Cardiac muscle cell (in vitro differentiated cells and primary cell): ENCODE measurements around the gene SEC11A. TPM values are rescaled to one million over a fixed set of nuclear protein-coding genes. Genes with fewer than 3 reads are reported as not detected.
A peak's percentile ranks its signal among the peaks of the same experiment; 100 is the strongest.

Experiments used
- DNase-seq, 2 donors: peaks; one replicate each; pipeline versions ENCODE4 v3.0.0 to v3.0.0-alpha.2; 2010 to 2017; ENCODE audit warnings: low read depth in 1 of 2, low spot score in 1 of 2
- H3K27ac ChIP-seq: fragments of 200-600 bp; sonication (generic); 2 replicates; pipeline ENCODE4 v1.5.1; 2016
- H3K27me3 ChIP-seq: fragments of 200-600 bp; sonication (generic); 2 replicates; pipeline ENCODE4 v1.6.0; 2016; ENCODE audit warnings: control low read depth
- H3K36me3 ChIP-seq: fragments of 200-600 bp; sonication (generic); 2 replicates; pipeline ENCODE4 v1.5.1; 2016; ENCODE audit warnings: control low read depth
- H3K4me1 ChIP-seq: fragments of 200-600 bp; sonication (generic); 2 replicates; pipeline ENCODE4 v1.8.1; 2017; ENCODE audit warnings: low read depth, mild to moderate bottlenecking, mixed run types
- H3K4me3 ChIP-seq: fragments of 200-600 bp; sonication (generic); 2 replicates; pipeline ENCODE4 v1.5.1; 2016; ENCODE audit warnings: mild to moderate bottlenecking
- H3K9me3 ChIP-seq: fragments of 200-600 bp; sonication (generic); 2 replicates; pipeline ENCODE4 v1.5.1; 2017; ENCODE audit warnings: low read depth, mild to moderate bottlenecking, control low read depth
- polyA plus RNA-seq: library from polyadenylated mRNA; unstranded; fragments of >200 nt; fragmentation: Nextera tagmentation; extraction: Ambion mirVana; gene quantifications from 2 replicates; pipeline ENCODE4 v1.2.1, GENCODE V29; 2016
- total RNA-seq: library from RNA; depleted of rRNA; stranded (reverse); fragments of >200 nt; gene quantifications from 2 replicates; pipeline ENCODE4 v1.2.3, GENCODE V29; 2016
- TF ChIP-seq, protein P1 (sequence below): IDR thresholded peaks from 2 replicates; pipeline ENCODE4 v1.5.1; 2012; ENCODE audit warnings: low read depth, mild to moderate bottlenecking, low read length

SEC11A gene
- total and polyA plus RNA-seq, 2 experiments from 2014 or later: 117 to 137 TPM

DNA sequence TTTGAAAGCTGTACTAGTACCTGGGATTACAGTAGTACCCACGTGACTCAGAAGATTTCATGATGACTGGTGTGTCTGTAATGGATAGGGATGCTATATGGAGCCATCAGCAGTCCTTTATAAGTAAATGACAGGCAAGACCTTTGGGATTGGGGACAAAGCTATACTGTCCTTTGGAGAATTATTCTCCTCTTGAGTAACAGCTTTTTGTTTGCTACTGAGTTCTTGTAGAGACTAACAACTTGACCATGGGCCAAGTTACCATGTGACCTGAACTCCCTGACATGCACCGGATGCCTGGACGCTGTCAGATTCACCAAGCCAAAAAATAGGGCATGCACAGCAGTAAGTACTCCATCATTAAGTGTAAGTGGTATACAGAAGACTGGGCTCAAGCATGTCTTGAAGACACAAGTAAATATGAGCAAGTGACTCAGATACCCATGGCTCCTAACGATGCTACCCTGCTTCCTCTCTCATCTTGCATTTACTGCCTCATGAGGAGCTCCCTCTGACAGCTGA, 12.9 kb downstream of the SEC11A start:
- TF ChIP-seq, protein P1, sequence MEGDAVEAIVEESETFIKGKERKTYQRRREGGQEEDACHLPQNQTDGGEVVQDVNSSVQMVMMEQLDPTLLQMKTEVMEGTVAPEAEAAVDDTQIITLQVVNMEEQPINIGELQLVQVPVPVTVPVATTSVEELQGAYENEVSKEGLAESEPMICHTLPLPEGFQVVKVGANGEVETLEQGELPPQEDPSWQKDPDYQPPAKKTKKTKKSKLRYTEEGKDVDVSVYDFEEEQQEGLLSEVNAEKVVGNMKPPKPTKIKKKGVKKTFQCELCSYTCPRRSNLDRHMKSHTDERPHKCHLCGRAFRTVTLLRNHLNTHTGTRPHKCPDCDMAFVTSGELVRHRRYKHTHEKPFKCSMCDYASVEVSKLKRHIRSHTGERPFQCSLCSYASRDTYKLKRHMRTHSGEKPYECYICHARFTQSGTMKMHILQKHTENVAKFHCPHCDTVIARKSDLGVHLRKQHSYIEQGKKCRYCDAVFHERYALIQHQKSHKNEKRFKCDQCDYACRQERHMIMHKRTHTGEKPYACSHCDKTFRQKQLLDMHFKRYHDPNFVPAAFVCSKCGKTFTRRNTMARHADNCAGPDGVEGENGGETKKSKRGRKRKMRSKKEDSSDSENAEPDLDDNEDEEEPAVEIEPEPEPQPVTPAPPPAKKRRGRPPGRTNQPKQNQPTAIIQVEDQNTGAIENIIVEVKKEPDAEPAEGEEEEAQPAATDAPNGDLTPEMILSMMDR: no peak
- Histone ChIP-seq H3K9me3 (no peaks in the 10 kb centered on the region), H3K4me1 (no peaks in the 10 kb centered on the region), H3K27me3 (no peaks in the 10 kb centered on the region), H3K36me3 (no peaks in the 10 kb centered on the region), H3K4me3 (no peak overlapping the region), H3K27ac (no peak overlapping the region)
- peak in 1 of 2 donors; percentile 91 for DNase-seq

DNA sequence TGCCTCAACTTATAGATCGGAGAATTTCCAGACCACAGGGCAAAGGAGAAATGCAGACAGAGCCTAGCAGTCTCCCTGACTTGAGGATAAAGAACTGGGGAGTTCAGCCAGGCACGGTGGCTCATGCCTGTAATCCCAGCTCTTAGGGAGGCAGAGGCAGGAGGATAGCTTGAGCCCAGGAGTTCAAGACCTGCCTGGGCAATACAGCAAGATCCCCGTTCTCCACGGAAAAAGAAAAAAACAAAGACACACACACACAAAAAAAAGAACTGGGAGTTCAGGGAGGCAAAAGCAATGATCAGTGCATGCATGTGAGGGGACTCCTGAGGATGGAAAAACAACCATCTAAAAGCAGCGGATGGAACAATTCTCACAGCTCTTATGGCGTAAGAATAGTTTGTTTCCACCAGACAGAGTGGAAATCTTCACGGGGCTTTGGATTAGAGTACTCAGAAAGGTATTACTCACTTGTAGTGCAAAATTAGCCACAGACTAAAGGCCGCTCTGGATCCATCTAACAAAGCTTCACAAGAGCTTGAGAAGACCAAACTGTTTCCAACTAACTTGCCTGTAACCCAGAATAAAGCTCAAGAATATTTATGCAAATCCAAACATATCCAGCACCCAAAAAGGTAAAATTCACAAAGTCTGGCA, 16.3 kb downstream of the SEC11A start:
- no peaks in the 10 kb centered on the region for H3K9me3 ChIP-seq
- no peak overlapping the region for H3K4me3 ChIP-seq
- no peaks in the 10 kb centered on the region for H3K27me3 ChIP-seq
- TF ChIP-seq, protein P1: no peak
- no peaks in the 10 kb centered on the region for H3K36me3 ChIP-seq
- H3K4me1 ChIP-seq: no peaks in the 10 kb centered on the region
- H3K27ac ChIP-seq: peak overlapping the region; percentile 43
- no peak for DNase-seq

DNA sequence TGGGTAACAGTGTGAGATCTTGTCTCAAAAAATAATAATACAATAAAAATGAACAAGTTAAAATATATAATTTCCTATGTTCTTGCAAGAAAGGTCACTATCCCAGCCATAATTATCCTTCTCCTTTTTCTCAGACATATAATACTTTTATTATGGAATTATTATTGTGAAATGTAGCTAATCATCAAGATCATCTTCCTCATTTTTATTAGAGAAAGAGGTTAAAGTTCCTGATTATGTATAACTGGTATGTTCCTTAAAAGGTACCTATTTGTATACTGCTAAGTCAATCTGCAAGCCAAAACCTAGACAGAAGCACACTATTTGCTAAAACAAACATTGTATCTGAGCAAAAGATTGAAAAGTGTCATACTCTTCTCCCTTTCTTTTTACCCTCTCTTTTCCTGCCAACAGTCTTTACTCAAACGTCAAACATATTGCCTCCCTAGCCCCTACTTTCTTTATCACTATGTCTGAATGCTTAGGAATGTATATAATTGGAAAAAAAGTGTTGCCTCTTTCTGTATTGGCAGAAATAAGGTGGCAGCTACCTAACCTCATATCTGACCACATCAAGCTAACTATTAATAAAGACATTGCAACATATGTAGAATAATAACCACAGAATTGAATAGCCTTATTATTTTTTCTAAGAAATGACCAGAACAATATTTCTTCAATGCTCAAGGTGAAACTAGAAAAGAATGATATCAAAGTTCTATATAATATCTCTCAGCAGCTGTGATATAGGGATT, 18.5 kb downstream of the SEC11A start:
- Histone ChIP-seq H3K36me3 (no peaks in the 10 kb centered on the region), H3K4me1 (no peaks in the 10 kb centered on the region), H3K27ac (no peak overlapping the region), H3K4me3 (no peak overlapping the region), H3K27me3 (no peaks in the 10 kb centered on the region), H3K9me3 (no peaks in the 10 kb centered on the region)
- TF ChIP-seq, protein P1: no peak
- DNase-seq: no peak

DNA sequence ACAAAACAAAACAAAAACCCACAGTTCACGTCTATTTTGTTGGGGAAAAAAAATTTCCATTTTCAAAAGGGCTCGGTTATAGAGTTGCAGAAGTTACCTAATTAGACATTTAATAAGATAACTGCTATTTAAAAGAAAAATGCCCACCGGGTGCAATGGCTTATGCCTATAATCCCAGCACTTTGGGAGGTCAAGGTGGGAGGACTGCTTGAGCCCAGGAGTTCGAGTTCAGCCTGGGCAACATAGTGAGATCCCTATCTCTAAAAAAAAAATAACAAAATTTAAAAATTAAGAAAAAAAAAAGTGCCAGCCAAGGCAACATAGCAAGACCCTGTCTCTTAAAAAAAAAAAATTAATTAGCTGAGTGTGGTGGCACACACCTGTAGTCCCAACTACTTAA, 19.2 kb downstream of the SEC11A start:
- H3K4me1 ChIP-seq: no peaks in the 10 kb centered on the region
- no peaks in the 10 kb centered on the region for H3K36me3 ChIP-seq
- TF ChIP-seq, protein P1: no peak
- H3K4me3 ChIP-seq: no peak overlapping the region
- no peaks in the 10 kb centered on the region for H3K27me3 ChIP-seq
- no peaks in the 10 kb centered on the region for H3K9me3 ChIP-seq
- no peak overlapping the region for H3K27ac ChIP-seq
- DNase-seq: no peak

DNA sequence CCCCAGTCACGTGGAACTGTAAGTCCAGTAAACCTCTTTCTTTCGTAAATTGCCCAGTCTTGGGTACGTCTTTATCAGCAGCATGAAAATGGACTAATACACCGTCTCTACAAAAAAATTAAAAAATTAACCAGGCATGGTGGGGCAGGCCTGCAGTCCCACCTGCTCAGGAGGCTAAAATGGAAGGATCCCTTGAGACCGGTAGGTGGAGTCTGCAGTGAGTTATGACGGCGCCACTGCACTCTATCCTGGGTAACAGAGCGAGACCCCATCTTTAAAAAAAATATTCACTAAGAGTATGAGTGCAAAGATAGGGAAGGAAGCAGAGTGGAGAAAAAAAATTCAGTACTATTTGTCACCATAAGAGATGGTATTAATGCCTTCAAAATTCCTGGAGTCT, 25.6 kb downstream of the SEC11A start:
- no peak overlapping the region for H3K4me3 ChIP-seq
- TF ChIP-seq, protein P1: no peak

More for the DNA sequence above, 25.6 kb downstream of the SEC11A start:
- no peaks in the 10 kb centered on the region for H3K4me1 ChIP-seq
- H3K27ac ChIP-seq: no peak overlapping the region
- no peaks in the 10 kb centered on the region for H3K27me3 ChIP-seq
- no peak for DNase-seq
- H3K9me3 ChIP-seq: no peaks in the 10 kb centered on the region
- peaks cover 28% of the 10 kb centered on the region for H3K36me3 ChIP-seq
